Measurements from ENCODE around the gene CCDC90B.
A peak's percentile ranks its signal among the peaks of the same experiment; 100 is the strongest.

Gene CCDC90B

GRCh38 chr11:83285771-83286528 is at the start of gene CCDC90B:
Gene CCDC90B, minus strand, starts transcription at chr11:83286367. Its CDS starts 395 bp downstream, at chr11:83285972.
- TF ChIP-seq POLR2A (IDR thresholded peaks at IDR 0.05; ENCODE audit: extremely low read depth, insufficient read length) = peak; percentile 88
- peak; percentile 36 for TF ChIP-seq CTCF (IDR thresholded peaks at IDR 0.05; ENCODE audit: low read depth, low read length)
- TF ChIP-seq MYC (IDR thresholded peaks at IDR 0.05; ENCODE audit: low read depth, low read length) = peak; percentile 88
- peak; percentile 80 for TF ChIP-seq MAX (IDR thresholded peaks at IDR 0.05; ENCODE audit: low read depth, low read length)
- peak within 1 kb of the TSS; percentile 92 for H3K4me3 ChIP-seq (ENCODE audit: low read depth, low read length)
- peak; percentile 100 for DNase-seq (ENCODE audit: low read depth)

GRCh38 chr11:83335446-83336070 is 49.4 kb upstream of the CCDC90B start:
- DNase-seq (ENCODE audit: low read depth) = no peak
- no peak overlapping the region for H3K4me3 ChIP-seq (ENCODE audit: low read depth, low read length)
- TF ChIP-seq CTCF (IDR thresholded peaks at IDR 0.05; ENCODE audit: low read depth, low read length) = no peak
- no peak for TF ChIP-seq MYC (IDR thresholded peaks at IDR 0.05; ENCODE audit: low read depth, low read length)

- no peak overlapping the region for H3K4me3 ChIP-seq (ENCODE audit: low read depth, low read length)
- no peak for DNase-seq (ENCODE audit: low read depth)
- TF ChIP-seq MAX (IDR thresholded peaks at IDR 0.05; ENCODE audit: low read depth, low read length) = no peak
- no peak for TF ChIP-seq MYC (IDR thresholded peaks at IDR 0.05; ENCODE audit: low read depth, low read length)
- TF ChIP-seq CTCF (IDR thresholded peaks at IDR 0.05; ENCODE audit: low read depth, low read length) = no peak
- no peak for TF ChIP-seq POLR2A (IDR thresholded peaks at IDR 0.05; ENCODE audit: extremely low read depth, insufficient read length)
Observed at GRCh38 chr11:83330303-83330702, 44.1 kb upstream of the CCDC90B start.

GRCh38 chr11:83326326-83326725 is 40.2 kb upstream of the CCDC90B start:
- TF ChIP-seq MAX (IDR thresholded peaks at IDR 0.05; ENCODE audit: low read depth, low read length) (no peak), POLR2A (IDR thresholded peaks at IDR 0.05; ENCODE audit: extremely low read depth, insufficient read length) (no peak), MYC (IDR thresholded peaks at IDR 0.05; ENCODE audit: low read depth, low read length) (no peak), CTCF (IDR thresholded peaks at IDR 0.05; ENCODE audit: low read depth, low read length) (no peak)
- no peak for DNase-seq (ENCODE audit: low read depth)
- no peak overlapping the region for H3K4me3 ChIP-seq (ENCODE audit: low read depth, low read length)

GRCh38 chr11:83319346-83319745 is 33.2 kb upstream of the CCDC90B start:
- no peak overlapping the region for H3K4me3 ChIP-seq (ENCODE audit: low read depth, low read length)
- DNase-seq (ENCODE audit: low read depth) = no peak
- TF ChIP-seq MYC (IDR thresholded peaks at IDR 0.05; ENCODE audit: low read depth, low read length) (no peak), CTCF (IDR thresholded peaks at IDR 0.05; ENCODE audit: low read depth, low read length) (no peak), MAX (IDR thresholded peaks at IDR 0.05; ENCODE audit: low read depth, low read length) (no peak), POLR2A (IDR thresholded peaks at IDR 0.05; ENCODE audit: extremely low read depth, insufficient read length) (no peak)

Measured in NB4 (cell line).